NOMO-1 treated with DMSO at 0.1 percent for 48 hours (cell line): ENCODE measurements around the gene NPC2.

ENCODE experiments used
- DNase-seq: peaks from one replicate; lab custom pipeline; 2025; ENCODE audit not compliant: unreplicated experiment; lab: John Stamatoyannopoulos, UW

Gene NPC2

GRCh38 chr14:74519316-74520074, 26.4 kb upstream of the NPC2 start:
- DNase-seq = no peak

GRCh38 chr14:74518221-74518620, 25.1 kb upstream of the NPC2 start:
- DNase-seq = no peak

GRCh38 chr14:74517731-74518130, 24.6 kb upstream of the NPC2 start:
- no peak for DNase-seq

GRCh38 chr14:74516451-74517160, 23.5 kb upstream of the NPC2 start:
- no peak for DNase-seq

GRCh38 chr14:74515891-74516412, 22.8 kb upstream of the NPC2 start:
- no peak for DNase-seq

- DNase-seq = peak; percentile 69
Observed at GRCh38 chr14:74514471-74514941, 21.4 kb upstream of the NPC2 start.

GRCh38 chr14:74511966-74512830, 19.1 kb upstream of the NPC2 start:
- no peak for DNase-seq

- no peak for DNase-seq
Observed at GRCh38 chr14:74510959-74511409, 17.9 kb upstream of the NPC2 start.

- DNase-seq = no peak
Observed at GRCh38 chr14:74510223-74510931, 17.3 kb upstream of the NPC2 start.

- no peak for DNase-seq
Observed at GRCh38 chr14:74509587-74510222, 16.6 kb upstream of the NPC2 start.

- DNase-seq = no peak
Observed at GRCh38 chr14:74508844-74509428, 15.8 kb upstream of the NPC2 start.

GRCh38 chr14:74508292-74508731, 15.2 kb upstream of the NPC2 start:
- no peak for DNase-seq

- DNase-seq = no peak
Observed at GRCh38 chr14:74507840-74508239, 14.7 kb upstream of the NPC2 start.

GRCh38 chr14:74507085-74507484, 14.0 kb upstream of the NPC2 start:
- DNase-seq = no peak

GRCh38 chr14:74506411-74506851, 13.3 kb upstream of the NPC2 start:
- DNase-seq = no peak

GRCh38 chr14:74505831-74506230, 12.7 kb upstream of the NPC2 start:
- DNase-seq = no peak

GRCh38 chr14:74504874-74505720, 12.0 kb upstream of the NPC2 start:
- no peak for DNase-seq

- DNase-seq = no peak
Observed at GRCh38 chr14:74504412-74504811, 11.3 kb upstream of the NPC2 start.

GRCh38 chr14:74503938-74504335, 10.8 kb upstream of the NPC2 start:
- no peak for DNase-seq
